GM20000 (cell line): ENCODE data around the gene KRTAP1-5.

ENCODE experiments used
- DNase-seq: peaks from one replicate; pipeline ENCODE4 v3.0.0; 2012; ENCODE audit warnings: low spot score
- CTCF ChIP-seq: IDR thresholded peaks from 2 replicates; pipeline ENCODE4 v1.5.1; 2012; ENCODE audit warnings: mild to moderate bottlenecking, control low read depth; ENCODE audit errors: extremely low read depth, missing control alignments

The KRTAP1-5 gene

GRCh38 chr17:40993839-40994238 lies 33.2 kb downstream of the KRTAP1-5 start, which contains the start of gene KRTAP3-3:
Gene KRTAP3-3 (minus strand): TSS chr17:40994164. CDS start chr17:40994097, 67 bp downstream.
- no peak for TF ChIP-seq CTCF
- no peak for DNase-seq

DNA sequence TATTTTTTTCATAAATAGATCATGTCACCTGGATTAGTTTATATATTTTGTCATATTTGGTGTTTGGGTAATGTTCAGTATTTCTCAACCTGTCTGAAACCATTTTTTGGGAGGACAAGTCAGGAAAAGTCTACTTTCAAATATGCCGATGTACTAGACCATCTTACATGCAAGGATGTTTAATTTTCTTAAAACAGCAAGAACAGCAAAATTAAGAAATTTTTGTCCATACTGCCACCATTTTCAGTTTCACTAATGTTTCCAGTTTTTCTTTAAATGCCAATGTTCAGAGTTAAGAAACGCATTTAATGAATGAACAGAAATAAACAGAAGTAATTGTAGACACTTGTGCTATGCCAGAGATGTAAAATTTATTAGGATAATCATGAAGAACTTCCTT lies 33.9 kb downstream of the KRTAP1-5 start:
- DNase-seq, result no peak
- TF ChIP-seq CTCF, result no peak

DNA sequence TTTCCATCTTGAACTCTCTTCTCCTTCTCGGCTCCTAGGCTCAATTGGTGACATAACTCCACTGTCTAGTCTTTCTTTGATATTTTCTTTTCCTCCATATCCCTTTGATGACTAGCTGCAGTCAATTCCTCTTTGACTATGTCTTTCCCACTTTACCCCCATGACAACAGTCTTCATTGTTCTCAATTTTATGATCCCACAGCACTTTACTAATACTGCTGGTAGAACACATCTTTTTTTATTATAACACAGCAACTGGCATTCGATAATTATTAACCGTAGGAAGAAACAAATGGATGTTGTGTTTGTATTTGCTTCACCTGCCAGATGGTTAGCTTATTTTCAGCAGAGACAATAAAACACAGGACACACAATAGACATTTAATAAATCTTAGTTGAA lies 34.3 kb downstream of the KRTAP1-5 start:
- TF ChIP-seq CTCF, result no peak
- DNase-seq, result no peak

DNA sequence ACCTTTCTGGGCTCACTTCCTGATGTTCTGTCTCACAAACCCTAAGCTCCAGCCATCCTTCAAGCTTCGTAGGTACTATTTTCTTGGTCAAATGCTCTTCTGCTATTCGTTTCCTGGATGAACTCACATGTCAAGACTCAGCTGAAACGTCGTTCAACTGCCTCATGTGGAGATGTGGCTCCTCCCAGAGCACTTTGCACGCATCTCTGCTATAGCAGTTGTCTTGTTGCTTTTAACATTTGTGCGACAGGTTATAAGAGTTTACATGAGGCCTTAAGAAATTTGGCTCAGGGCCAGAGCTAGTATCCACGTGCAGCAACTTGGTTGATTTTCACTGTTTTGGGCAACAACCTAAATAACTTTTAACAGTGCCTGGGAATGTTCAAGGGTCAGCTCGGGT lies 40.1 kb downstream of the KRTAP1-5 start:
- no peak for TF ChIP-seq CTCF
- no peak for DNase-seq

DNA sequence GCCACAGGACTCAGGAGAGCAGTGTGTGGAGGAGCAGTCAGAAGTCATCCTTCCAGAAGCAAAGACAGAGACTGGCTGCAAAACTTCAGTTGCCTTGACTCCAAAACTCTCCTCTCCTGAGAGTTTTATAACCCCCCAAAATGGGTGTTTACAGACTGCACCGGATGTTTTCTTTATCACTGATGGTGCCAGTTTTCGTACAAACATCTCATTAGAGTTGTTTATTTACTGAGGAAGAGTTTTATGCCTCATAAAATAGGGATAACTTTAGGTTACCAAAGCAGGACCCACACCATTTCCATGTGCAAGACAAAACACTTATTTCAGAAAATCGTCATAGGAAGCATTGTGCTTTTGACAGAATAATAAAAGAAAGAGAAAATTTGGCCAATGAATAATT lies 42.8 kb downstream of the KRTAP1-5 start, which contains the start of gene KRT40:
Gene KRT40 (minus strand): TSS at position 101 of the 400 bp plus-strand sequence. CDS start 53 bp downstream, at position 48.
- no peak for DNase-seq
- TF ChIP-seq CTCF, result no peak

- no peak for TF ChIP-seq CTCF
- DNase-seq, result no peak
Measured at GRCh38 chr17:40981115-40981514, 45.9 kb downstream of the KRTAP1-5 start.

DNA sequence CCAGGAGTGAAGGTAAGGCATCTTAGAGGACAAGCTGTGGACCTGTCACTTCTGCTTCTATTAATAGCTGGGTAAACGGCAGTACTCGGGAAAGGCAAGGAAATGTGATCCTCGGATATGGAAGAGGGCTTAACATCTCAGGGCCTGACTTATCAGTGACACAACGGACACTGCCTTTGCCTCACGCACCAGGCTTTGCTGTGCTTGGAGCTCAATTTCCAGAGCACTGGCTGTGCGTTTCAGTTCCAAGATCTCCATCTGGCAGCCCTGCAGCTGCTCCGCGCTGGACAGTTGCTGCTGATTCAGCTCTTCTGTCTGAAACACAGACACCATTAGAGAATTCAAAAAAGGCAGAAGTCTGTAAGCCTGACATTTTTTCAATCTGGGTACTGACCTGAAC lies 46.4 kb downstream of the KRTAP1-5 start:
- TF ChIP-seq CTCF, result no peak

More for the DNA sequence above, 46.4 kb downstream of the KRTAP1-5 start:
- no peak for DNase-seq
